ENCODE data around the gene TRAPPC12.

DNA sequence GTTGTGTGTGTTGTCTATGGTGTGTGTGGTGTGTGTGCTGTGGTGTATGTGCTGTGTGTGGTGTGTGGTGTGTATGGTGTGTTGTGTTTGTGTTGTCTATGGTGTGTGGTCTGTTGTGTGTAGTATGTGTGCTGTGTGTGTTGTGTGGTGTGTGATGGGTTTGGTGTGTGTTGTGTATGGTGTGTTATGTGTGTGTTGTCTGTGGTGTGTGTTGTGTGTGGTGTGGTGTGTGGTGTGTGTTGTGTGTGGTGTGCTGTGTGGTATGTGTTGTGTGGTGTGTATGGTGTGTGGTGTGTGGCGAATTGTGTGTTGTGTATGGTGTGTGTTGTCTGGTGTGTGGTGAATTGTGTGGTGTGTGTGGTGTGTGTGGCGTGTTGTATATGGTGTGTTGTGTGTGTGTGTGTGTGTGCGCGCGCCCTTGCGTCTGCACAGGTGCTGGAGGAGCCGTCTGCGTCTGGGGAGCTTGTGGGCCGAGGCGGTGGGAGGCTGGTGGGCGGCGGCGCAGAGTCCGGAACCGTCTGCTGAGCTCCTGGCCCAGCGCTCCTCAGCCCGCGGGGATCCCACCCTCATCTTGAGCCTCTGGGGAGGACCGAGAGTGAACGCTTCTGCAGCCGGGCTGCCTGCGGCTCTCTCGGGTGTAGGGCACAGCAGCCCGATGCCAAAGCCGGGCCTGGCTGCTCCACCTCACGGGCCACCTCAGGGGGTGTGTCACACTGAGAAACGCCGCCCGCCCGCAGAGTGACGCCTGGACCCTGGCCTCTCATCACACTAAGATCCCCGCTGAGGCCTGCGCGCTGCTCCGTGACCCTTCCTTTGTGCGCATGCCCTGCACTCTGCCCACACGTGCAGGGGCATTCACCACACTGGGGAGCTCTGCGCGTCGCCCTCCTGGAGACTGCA is 148.6 kb downstream of the TRAPPC12 start:
- TF ChIP-seq EZH2 (IDR thresholded peaks at IDR 0.05; ENCODE audit: low read length): no peak
- TF ChIP-seq, protein P1, sequence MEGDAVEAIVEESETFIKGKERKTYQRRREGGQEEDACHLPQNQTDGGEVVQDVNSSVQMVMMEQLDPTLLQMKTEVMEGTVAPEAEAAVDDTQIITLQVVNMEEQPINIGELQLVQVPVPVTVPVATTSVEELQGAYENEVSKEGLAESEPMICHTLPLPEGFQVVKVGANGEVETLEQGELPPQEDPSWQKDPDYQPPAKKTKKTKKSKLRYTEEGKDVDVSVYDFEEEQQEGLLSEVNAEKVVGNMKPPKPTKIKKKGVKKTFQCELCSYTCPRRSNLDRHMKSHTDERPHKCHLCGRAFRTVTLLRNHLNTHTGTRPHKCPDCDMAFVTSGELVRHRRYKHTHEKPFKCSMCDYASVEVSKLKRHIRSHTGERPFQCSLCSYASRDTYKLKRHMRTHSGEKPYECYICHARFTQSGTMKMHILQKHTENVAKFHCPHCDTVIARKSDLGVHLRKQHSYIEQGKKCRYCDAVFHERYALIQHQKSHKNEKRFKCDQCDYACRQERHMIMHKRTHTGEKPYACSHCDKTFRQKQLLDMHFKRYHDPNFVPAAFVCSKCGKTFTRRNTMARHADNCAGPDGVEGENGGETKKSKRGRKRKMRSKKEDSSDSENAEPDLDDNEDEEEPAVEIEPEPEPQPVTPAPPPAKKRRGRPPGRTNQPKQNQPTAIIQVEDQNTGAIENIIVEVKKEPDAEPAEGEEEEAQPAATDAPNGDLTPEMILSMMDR (optimal IDR thresholded peaks at IDR 0.05 in 1 of 3, IDR thresholded peaks at IDR 0.05 in 1 of 3, conservative IDR thresholded peaks at IDR 0.05 in 1 of 3; ENCODE audit: extremely low read depth in 1 of 3, insufficient read depth in 2 of 3, low read length in 3 of 3): no peak
